ENCODE measurements around the gene CHST11. TPM values are rescaled to one million over a fixed set of nuclear protein-coding genes. Genes with fewer than 3 reads are reported as not detected.

Gene CHST11
- total RNA-seq, 1 experiment from 2014 or later: 1.1 TPM

DNA sequence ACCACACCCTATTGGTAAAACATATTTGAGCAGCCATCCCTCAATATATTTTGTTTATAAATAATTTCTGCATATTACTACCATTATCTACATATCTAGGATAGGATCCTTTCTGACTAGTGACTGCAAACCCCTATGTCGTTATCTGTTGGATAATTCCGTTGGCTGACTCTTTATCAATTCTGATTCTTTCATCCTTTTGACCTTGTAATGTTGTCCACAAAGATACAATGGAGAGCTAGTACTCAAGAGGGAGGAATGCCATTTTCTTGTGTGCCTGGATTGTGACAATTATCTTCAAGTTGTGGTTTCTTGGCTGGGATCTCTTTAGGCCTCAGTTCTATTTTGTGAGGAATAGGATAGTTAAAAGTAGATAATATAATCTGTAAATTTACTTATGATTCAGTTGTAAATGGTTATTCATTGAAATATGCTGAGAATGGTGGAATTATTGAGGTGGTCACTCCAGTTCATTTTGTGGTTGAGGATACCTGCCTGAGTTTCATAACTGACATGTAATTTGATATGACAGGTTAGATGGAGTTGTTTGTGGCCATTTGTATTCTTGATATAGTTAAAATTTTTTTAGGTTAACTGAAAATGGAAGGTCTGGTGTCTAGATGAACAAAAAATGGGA is 10.1 kb downstream of the CHST11 start:
- TF ChIP-seq, protein P1, sequence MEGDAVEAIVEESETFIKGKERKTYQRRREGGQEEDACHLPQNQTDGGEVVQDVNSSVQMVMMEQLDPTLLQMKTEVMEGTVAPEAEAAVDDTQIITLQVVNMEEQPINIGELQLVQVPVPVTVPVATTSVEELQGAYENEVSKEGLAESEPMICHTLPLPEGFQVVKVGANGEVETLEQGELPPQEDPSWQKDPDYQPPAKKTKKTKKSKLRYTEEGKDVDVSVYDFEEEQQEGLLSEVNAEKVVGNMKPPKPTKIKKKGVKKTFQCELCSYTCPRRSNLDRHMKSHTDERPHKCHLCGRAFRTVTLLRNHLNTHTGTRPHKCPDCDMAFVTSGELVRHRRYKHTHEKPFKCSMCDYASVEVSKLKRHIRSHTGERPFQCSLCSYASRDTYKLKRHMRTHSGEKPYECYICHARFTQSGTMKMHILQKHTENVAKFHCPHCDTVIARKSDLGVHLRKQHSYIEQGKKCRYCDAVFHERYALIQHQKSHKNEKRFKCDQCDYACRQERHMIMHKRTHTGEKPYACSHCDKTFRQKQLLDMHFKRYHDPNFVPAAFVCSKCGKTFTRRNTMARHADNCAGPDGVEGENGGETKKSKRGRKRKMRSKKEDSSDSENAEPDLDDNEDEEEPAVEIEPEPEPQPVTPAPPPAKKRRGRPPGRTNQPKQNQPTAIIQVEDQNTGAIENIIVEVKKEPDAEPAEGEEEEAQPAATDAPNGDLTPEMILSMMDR (conservative IDR thresholded peaks at IDR 0.05; ENCODE audit: low read depth, low read length): no peak
- TF ChIP-seq EZH2 (IDR thresholded peaks at IDR 0.05; ENCODE audit: borderline replicate concordance, low read depth, low read length, poor library complexity, severe bottlenecking): no peak
- Histone ChIP-seq H3K27me3 (replicated peaks; ENCODE audit: insufficient read depth, low read depth, low read length, poor library complexity) (peaks cover 10% of the 10 kb centered on the region), H3K27ac (ENCODE audit: low read depth, low read length, poor library complexity, severe bottlenecking) (no peak overlapping the region), H3K4me3 (ENCODE audit: low read depth, low read length, poor library complexity, severe bottlenecking) (no peak overlapping the region), H3K36me3 (ENCODE audit: insufficient read depth, low read length, poor library complexity, severe bottlenecking) (no peaks in the 10 kb centered on the region), H3K9me3 (ENCODE audit: low read depth, low read length, poor library complexity, severe bottlenecking) (no peaks in the 10 kb centered on the region), H3K4me1 (ENCODE audit: insufficient read depth, low read length, poor library complexity, severe bottlenecking) (no peaks in the 10 kb centered on the region)
- intact Hi-C loops (cut with micrococcal nuclease; ENCODE audit: unreplicated experiment): no loop called here
- BruUV-seq (replicated peaks): no TSS peak
- ChIA-PET POLR2A (ENCODE audit: low non-redundant PET) (no interaction called here), CTCF (no interaction called here)
- DNase-seq (ENCODE audit: low spot score): no peak

DNA sequence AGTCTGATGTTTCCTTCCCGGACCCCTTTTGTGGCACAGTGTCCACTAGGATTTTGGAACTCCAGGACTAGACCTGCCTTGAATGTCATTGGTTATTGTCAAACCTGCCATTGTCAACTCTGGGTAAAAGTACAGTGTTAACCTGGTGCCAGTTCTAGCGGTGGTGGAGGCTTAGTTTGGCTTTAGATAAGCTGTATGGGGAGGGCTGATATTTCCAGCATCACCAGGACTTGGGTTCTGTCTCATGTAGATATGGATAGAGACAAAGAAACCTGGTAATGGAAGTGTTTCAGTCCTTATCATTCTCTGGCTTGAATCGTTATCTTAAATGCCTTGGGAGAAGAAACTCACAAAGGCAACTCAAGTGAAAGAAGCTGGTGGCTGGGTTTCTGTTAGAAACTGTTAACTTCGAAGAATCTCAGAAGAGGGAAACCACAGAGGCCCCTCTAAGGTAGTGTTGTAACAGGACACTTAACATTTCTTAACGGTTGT is 10.6 kb downstream of the CHST11 start:
- CTCF ChIA-PET: no interaction called here
- POLR2A ChIA-PET (ENCODE audit: low non-redundant PET): no interaction called here
- Histone ChIP-seq H3K27ac (ENCODE audit: low read depth, low read length, poor library complexity, severe bottlenecking) (no peak overlapping the region), H3K27me3 (replicated peaks; ENCODE audit: insufficient read depth, low read depth, low read length, poor library complexity) (peaks cover 10% of the 10 kb centered on the region), H3K36me3 (ENCODE audit: insufficient read depth, low read length, poor library complexity, severe bottlenecking) (no peaks in the 10 kb centered on the region), H3K4me3 (ENCODE audit: low read depth, low read length, poor library complexity, severe bottlenecking) (no peak overlapping the region), H3K9me3 (ENCODE audit: low read depth, low read length, poor library complexity, severe bottlenecking) (no peaks in the 10 kb centered on the region), H3K4me1 (ENCODE audit: insufficient read depth, low read length, poor library complexity, severe bottlenecking) (no peaks in the 10 kb centered on the region)
- intact Hi-C loops (cut with micrococcal nuclease; ENCODE audit: unreplicated experiment): no loop called here
- TF ChIP-seq, protein P1 (conservative IDR thresholded peaks at IDR 0.05; ENCODE audit: low read depth, low read length): no peak
- no TSS peak for BruUV-seq (replicated peaks)
- DNase-seq (ENCODE audit: low spot score): no peak

DNA sequence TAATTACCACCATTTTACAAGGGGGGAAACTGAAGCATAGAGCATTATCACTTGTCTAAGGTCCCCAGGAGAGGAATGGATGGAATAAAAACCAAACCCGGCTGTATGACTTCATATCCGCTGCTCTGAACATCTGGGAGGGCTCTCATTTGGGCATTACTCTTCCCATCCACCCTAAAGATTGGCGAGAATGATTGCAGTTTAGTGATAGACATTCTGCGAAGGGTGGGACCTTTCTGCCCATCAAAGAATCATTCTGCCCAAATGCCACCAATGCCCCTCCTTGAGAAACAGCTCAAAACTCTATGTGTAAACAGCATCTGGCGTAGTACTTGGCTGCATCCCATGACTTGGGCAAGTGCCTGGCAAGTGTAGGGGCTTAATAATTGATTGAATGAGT is 11.6 kb downstream of the CHST11 start:
- Histone ChIP-seq H3K27ac (ENCODE audit: low read depth, low read length, poor library complexity, severe bottlenecking) (no peak overlapping the region), H3K9me3 (ENCODE audit: low read depth, low read length, poor library complexity, severe bottlenecking) (no peaks in the 10 kb centered on the region), H3K4me3 (ENCODE audit: low read depth, low read length, poor library complexity, severe bottlenecking) (no peak overlapping the region), H3K27me3 (replicated peaks; ENCODE audit: insufficient read depth, low read depth, low read length, poor library complexity) (peaks cover 10% of the 10 kb centered on the region), H3K36me3 (ENCODE audit: insufficient read depth, low read length, poor library complexity, severe bottlenecking) (no peaks in the 10 kb centered on the region), H3K4me1 (ENCODE audit: insufficient read depth, low read length, poor library complexity, severe bottlenecking) (no peaks in the 10 kb centered on the region)
- BruUV-seq (replicated peaks): no TSS peak
- POLR2A ChIA-PET (ENCODE audit: low non-redundant PET): no interaction called here
- no peak for TF ChIP-seq EZH2 (IDR thresholded peaks at IDR 0.05; ENCODE audit: borderline replicate concordance, low read depth, low read length, poor library complexity, severe bottlenecking)
- TF ChIP-seq, protein P1 (conservative IDR thresholded peaks at IDR 0.05; ENCODE audit: low read depth, low read length): no peak
- intact Hi-C loops (cut with micrococcal nuclease; ENCODE audit: unreplicated experiment): no loop called here
- no peak for DNase-seq (ENCODE audit: low spot score)
- CTCF ChIA-PET: no interaction called here

Measured in A673 (cell line).